ENCODE measurements around the gene BMP8B. TPM values are rescaled to one million over a fixed set of nuclear protein-coding genes. Genes with fewer than 3 reads are reported as not detected.

The BMP8B gene
- total and polyA plus RNA-seq, 4 donors, result 0.08 to 0.19 (median 0.18) TPM

DNA sequence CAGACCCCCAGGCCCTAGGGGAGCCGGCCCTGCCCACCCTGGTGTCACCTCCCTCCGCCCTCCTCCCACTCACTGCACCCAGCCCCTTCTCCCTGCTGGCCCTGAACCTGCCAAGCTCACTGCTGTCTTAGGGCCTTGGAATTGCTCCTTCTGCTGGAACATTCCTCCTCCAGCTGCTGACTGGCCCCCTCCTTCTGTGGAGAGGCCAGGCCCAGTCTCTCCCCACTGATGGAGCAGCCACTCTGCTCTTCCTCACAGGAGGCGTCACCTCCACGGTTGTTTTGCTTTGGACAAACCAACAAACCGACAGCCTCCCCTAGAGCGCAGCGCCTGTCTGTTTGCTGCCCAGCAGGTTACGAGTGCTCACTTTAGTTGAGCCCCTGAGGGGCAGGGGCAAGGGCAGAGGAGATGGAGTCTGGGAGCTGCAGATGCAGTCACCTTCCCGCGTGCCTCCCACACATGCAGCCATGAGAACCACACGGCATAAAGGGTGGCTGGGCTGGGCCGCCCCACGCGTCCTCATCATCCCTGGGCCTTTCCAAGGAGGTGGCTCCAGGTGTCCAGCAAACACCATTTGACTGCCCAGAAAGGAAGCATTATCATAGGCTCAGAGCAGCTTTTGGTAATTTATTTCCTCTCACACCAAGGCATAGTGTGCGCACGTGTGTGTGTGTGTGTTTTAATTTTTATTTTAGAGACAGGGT is 27.0 kb downstream of the BMP8B start:
- DNase-seq (ENCODE audit: low spot score), result no peak
- H3K36me3 ChIP-seq (ENCODE audit: control insufficient read depth in 4 of 4, insufficient read depth in 3 of 4, low read depth in 1 of 4, low read length in 3 of 4), result peaks cover 2 to 24% (median 5%) of the 10 kb centered on the region in 4 donors
- 86% methylated on average over 16 of the region's 16 CpGs for WGBS

DNA sequence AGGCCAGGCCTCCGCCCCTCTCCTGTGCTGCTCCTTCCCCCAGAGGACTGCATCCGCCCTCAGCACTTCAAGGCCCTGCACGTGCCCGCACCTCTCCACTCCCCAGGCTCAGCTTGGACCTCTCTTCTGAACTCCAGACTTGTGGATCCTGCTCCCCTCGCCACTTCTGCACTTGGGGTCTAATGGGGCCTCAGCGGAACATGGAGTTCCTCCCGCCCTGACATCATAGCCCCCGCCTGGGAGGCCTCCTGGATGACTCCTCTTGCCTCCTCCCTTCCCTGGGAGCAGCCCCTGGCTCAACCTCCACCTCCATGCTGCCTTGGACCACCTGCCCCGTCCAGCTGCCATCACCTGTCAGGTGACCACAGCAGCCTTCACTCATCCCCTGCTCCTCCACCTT is 27.6 kb downstream of the BMP8B start:
- no peak overlapping the region for H3K9ac ChIP-seq (ENCODE audit: low read depth in 1 of 2, low read length in 2 of 2)
- H3K9me3 ChIP-seq (ENCODE audit: control insufficient read depth in 4 of 4, low read length in 3 of 4), result no peaks in the 10 kb centered on the region
- no peak overlapping the region for H3K27ac ChIP-seq (ENCODE audit: low read depth in 1 of 2, low read length in 2 of 2)
- WGBS, result 92% methylated on average over 9 of the region's 9 CpGs
- no peaks in the 10 kb centered on the region for H3K27me3 ChIP-seq (ENCODE audit: control insufficient read depth in 4 of 4, insufficient read depth in 4 of 4, low read length in 3 of 4)
- H3K36me3 ChIP-seq (ENCODE audit: control insufficient read depth in 4 of 4, insufficient read depth in 3 of 4, low read depth in 1 of 4, low read length in 3 of 4), result peaks cover 3 to 30% (median 6%) of the 10 kb centered on the region in 4 donors
- no peak overlapping the region for H3K4me3 ChIP-seq (ENCODE audit: low read depth in 1 of 3, low read length in 3 of 3)
- TF ChIP-seq SP1 (IDR thresholded peaks at IDR 0.05), result no peak
- H3K4me1 ChIP-seq (ENCODE audit: control insufficient read depth in 4 of 4, insufficient read depth in 4 of 4, low read length in 3 of 4), result no peaks in the 10 kb centered on the region
- DNase-seq (ENCODE audit: low spot score), result no peak

More for the DNA sequence above, 27.0 kb downstream of the BMP8B start:
- TF ChIP-seq GABPA (IDR thresholded peaks at IDR 0.05 in 1 of 2, conservative IDR thresholded peaks at IDR 0.05 in 1 of 2) (no peak), FOXA1 (IDR thresholded peaks at IDR 0.05) (no peak), TAF1 (conservative IDR thresholded peaks at IDR 0.05) (no peak), EGR1 (IDR thresholded peaks at IDR 0.05; ENCODE audit: low read depth in 2 of 2) (no peak)
- Histone ChIP-seq H3K4me1 (ENCODE audit: control insufficient read depth in 4 of 4, insufficient read depth in 4 of 4, low read length in 3 of 4) (no peaks in the 10 kb centered on the region), H3K4me3 (ENCODE audit: low read depth in 1 of 3, low read length in 3 of 3) (no peak overlapping the region), H3K27ac (ENCODE audit: low read depth in 1 of 2, low read length in 2 of 2) (no peak overlapping the region), H3K9me3 (ENCODE audit: control insufficient read depth in 4 of 4, low read length in 3 of 4) (no peaks in the 10 kb centered on the region), H3K27me3 (ENCODE audit: control insufficient read depth in 4 of 4, insufficient read depth in 4 of 4, low read length in 3 of 4) (no peaks in the 10 kb centered on the region), H3K9ac (ENCODE audit: low read depth in 1 of 2, low read length in 2 of 2) (no peak overlapping the region)

- H3K27me3 ChIP-seq (ENCODE audit: control insufficient read depth in 4 of 4, insufficient read depth in 4 of 4, low read length in 3 of 4), result no peaks in the 10 kb centered on the region
- no peak overlapping the region for H3K9ac ChIP-seq (ENCODE audit: low read depth in 1 of 2, low read length in 2 of 2)
- no peak for DNase-seq (ENCODE audit: low spot score)
- no peak overlapping the region for H3K4me3 ChIP-seq (ENCODE audit: low read depth in 1 of 3, low read length in 3 of 3)
- 97% methylated on average over 16 of the region's 16 CpGs for whole genome bisulfite sequencing
- TF ChIP-seq, protein P1, sequence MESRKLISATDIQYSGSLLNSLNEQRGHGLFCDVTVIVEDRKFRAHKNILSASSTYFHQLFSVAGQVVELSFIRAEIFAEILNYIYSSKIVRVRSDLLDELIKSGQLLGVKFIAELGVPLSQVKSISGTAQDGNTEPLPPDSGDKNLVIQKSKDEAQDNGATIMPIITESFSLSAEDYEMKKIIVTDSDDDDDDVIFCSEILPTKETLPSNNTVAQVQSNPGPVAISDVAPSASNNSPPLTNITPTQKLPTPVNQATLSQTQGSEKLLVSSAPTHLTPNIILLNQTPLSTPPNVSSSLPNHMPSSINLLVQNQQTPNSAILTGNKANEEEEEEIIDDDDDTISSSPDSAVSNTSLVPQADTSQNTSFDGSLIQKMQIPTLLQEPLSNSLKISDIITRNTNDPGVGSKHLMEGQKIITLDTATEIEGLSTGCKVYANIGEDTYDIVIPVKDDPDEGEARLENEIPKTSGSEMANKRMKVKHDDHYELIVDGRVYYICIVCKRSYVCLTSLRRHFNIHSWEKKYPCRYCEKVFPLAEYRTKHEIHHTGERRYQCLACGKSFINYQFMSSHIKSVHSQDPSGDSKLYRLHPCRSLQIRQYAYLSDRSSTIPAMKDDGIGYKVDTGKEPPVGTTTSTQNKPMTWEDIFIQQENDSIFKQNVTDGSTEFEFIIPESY (IDR thresholded peaks at IDR 0.05), result no peak
- TF ChIP-seq RXRA (IDR thresholded peaks at IDR 0.05) (no peak), HNF4G (IDR thresholded peaks at IDR 0.05) (no peak), YY1 (IDR thresholded peaks at IDR 0.05) (no peak), NR2F2 (IDR thresholded peaks at IDR 0.05) (no peak), ATF3 (IDR thresholded peaks at IDR 0.05) (no peak), FOXA1 (IDR thresholded peaks at IDR 0.05) (no peak), EGR1 (IDR thresholded peaks at IDR 0.05; ENCODE audit: low read depth in 2 of 2) (no peak)
- TF ChIP-seq, protein P2, sequence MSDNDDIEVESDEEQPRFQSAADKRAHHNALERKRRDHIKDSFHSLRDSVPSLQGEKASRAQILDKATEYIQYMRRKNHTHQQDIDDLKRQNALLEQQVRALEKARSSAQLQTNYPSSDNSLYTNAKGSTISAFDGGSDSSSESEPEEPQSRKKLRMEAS (IDR thresholded peaks at IDR 0.05), result no peak
- H3K36me3 ChIP-seq (ENCODE audit: control insufficient read depth in 4 of 4, insufficient read depth in 3 of 4, low read depth in 1 of 4, low read length in 3 of 4), result peaks cover 3 to 36% (median 12%) of the 10 kb centered on the region in 4 donors
- H3K9me3 ChIP-seq (ENCODE audit: control insufficient read depth in 4 of 4, low read length in 3 of 4), result no peaks in the 10 kb centered on the region
- no peaks in the 10 kb centered on the region for H3K4me1 ChIP-seq (ENCODE audit: control insufficient read depth in 4 of 4, insufficient read depth in 4 of 4, low read length in 3 of 4)
- no peak overlapping the region for H3K27ac ChIP-seq (ENCODE audit: low read depth in 1 of 2, low read length in 2 of 2)
These were observed 28.3 kb downstream of the BMP8B start for GRCh38 chr1:39760074-39761008.

Data from liver (tissue), 9 donors.